Posterior vena cava (tissue), 2 donors: ENCODE data around the gene ASXL2. TPM values are rescaled to one million over a fixed set of nuclear protein-coding genes. Genes with fewer than 3 reads are reported as not detected.
"Not testable (repeated sequence)": the region's sequence is repeated elsewhere in the genome, so short reads cannot be mapped to it uniquely, and the experiment has no call there.

Experiments
- DNase-seq: peaks from one replicate; pipeline ENCODE4 v3.0.0-alpha.2; 2020; ENCODE audit warnings: low spot score
- intact Hi-C, 2 donors: fragments of 100-400 bp; cut with DNase I; formaldehyde crosslinking; loops; one replicate each; pipeline versions ENCODE4 v1.14.1 to v1.14.2; 2022 to 2023
- total RNA-seq, 2 donors: library from RNA; stranded (reverse); fragmentation: NEBNext Ultra II Directional; extraction: Animal tissue kit (Norgen Biotek cat#: 25700); gene quantifications; one replicate each; pipeline ENCODE4 v1.2.1, GENCODE V29; 2021
- donor health status: DM: yes; HTN: yes; CAD: no.
- donor health status: DM: yes; HTN: yes; CAD: no.

The ASXL2 gene
- total RNA-seq, 2 donors from 2014 or later: 24.1 to 29.2 TPM

DNA sequence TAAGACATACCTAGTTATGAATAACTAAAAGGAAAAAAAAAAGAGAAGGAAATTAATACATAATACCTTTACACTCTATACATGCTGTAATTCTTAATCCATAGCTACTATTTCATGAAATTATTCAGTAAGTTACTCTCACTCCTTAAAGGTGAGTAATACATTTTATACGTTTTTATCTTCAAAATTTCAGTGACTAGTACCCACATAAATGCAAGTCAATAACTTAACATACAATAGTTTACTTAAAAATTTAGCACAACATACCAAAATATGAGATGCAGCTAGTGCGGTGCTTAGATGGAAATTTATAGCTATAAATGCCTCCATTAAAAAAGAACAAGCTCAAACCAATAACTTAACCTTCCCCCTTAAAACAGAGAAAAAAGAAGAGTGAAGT lies 168.9 kb downstream of the ASXL2 start:
- intact Hi-C loops: no loop called here

DNA sequence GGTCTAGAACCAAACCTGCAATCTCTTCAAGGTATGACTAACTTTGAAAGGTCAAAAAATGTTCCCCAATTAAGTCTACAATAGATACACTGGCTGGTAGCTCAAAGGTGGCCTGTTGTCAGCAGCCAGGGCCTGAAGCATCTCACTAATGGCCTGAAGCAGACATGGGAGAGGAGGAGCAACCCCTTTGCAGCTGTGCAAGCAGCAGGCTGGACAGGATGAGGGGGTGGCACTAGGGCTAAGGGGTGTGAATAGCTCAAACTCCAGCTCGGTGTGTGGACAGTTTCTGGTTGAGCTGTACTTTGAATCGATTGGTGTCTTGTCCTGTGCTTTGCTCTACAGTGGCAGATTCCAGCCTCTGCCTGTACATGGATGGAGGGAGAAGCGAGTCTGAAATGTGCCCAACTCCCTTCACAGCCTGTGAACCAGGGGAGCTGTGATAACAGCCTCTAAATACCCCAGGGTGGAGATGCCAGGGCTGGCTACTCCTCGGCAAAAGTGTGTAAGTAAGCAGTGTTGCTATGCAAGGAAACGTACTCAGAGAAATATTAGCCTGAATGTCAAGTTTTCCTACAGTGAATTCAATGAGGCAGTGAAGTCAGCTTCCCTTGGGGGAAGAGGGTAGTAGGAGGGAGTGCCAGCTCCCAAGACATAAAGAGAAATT lies 170.2 kb downstream of the ASXL2 start:
- DNase-seq: no peak
- intact Hi-C loops: no loop called here

More for the DNA sequence above, 168.9 kb downstream of the ASXL2 start:
- DNase-seq: no peak

DNA sequence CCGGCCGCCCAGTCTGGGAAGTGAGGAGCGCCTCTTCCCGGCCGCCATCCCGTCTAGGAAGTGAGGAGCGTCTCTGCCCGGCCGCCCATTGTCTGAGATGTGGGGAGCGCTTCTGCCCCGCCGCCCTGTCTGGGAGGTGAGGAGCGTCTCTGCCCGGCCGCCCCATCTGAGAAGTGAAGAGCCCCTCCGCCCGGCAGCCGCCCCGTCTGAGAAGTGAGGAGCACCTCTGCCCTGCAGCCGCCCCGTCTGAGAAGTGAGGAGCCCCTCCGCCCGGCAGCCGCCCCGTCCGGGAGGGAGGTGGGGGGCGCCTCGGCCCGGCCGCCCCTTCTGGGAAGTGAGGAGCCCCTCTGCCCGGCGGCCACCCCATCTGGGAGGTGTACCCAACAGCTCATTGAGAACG lies 172.7 kb downstream of the ASXL2 start:
- intact Hi-C loops, DNase-seq: not testable (repeated sequence)

DNA sequence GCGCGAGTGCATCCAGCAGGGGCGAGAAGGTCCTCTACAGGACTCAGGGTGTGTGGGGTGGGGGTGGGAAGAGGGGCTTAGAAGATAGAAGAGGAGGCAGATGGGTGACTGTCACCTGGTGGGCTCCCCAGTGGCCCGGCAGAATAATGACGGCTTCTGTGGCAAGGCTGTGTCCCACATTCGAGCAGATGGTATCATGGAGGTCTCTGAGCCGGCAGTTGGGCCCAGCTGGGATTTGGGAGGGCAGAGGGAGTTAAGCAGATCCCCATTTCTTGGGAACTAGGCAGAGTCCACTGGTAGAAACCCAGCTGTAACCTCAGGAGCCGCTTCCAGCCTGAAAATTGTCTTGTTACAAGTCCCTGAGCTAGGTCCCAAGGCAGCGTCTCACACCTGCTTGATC lies 176.5 kb downstream of the ASXL2 start:
- DNase-seq: no peak
- intact Hi-C loops: no loop called here

DNA sequence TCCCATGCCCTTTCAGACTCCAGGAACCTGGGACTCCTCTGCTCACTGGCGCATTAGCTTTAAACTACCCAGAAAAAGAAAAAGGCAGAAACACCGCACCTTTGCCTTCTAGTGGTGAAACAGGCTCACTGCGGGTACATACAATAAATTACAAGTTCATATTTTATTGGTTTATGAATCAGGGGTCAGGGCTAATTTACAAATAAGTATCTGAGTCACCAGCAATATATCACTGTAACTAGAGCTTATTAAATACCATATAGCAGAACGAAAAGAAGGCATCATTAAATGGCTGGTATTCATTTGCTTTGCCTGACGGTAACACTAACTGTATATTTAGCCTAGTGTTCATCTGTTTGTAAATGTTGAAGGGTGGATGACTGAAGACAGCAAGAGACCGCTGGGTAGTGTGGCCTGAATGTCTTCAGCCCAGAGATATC lies 178.0 kb downstream of the ASXL2 start:
- intact Hi-C loops: no loop called here
- no peak for DNase-seq

DNA sequence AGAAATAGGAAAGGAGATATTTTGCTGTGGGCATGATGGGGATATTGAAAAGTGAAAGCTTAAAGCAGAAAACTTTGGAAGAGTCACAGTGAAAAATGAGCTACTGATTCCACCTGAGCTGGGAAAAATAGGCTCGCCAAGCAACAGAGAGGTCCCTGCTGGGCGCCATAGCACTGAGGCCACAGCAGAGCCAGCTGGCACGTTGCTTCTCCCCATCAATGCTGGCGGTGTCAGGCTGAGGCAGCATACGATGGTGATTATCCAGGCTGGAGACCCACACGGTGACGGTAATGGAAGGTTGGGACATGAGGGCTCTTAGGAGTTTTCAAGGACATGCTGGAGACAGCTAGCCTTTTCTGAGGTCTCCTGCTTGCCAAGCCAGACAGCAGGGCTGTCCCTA lies 179.1 kb downstream of the ASXL2 start:
- intact Hi-C loops: no loop called here

DNA sequence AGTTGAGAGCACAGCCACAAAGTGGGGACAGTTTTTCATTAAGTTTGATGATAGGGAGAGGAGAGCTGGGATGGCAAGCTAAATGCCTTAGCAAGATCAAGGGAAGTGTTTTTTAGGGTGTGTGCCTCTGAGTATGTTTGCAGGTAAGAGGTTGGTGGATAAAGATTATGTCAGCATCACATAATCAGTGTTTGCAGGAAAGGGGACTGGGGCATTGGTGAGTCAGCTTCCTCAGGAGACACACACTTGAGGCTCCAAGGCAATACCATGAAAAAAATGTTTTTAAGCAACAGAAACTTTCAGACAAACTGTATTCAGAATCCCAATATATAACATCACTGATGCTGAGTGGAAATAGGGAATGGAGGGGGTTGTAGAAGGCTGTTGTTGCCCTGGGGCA lies 179.5 kb downstream of the ASXL2 start:
- intact Hi-C loops: no loop called here
- no peak for DNase-seq

More for the DNA sequence above, 179.1 kb downstream of the ASXL2 start:
- no peak for DNase-seq

DNA sequence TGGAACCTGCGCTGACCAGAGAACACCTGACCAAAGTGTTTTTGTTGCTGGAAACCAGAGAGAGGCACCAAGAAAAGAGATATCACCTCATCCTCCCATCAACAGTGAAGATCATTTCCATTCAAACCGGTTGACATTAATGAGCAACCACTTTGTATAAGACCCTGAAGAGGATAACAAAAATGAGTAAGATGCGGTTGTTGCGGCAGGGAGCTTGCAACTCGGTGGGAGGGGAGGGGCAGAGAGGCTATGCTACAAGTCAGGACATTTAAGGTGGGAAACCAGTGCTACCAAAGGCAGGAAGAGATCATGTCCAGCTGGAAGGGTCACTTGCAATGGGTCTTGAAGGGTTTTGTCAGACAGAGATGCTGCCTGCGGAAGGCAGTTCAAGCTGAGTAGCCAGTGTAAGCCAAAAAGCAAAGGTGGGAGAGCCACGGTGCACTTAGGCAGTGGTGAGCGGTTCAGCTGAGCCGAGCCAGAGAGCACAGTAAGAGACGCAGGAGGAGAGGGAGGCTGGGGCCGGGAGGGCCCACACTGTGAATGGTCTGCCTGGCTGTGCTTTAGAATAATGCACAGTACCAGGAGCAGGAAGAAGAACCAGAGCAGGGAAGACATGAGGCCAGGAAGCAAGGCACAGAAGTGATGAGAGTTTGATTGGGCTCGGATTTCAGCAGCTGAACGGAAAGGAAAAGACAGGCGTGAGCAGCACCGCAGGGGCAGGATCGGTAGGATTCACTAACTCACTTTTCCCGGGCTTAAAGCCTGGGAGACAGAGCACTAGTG lies 180.5 kb downstream of the ASXL2 start:
- no peak for DNase-seq

DNA sequence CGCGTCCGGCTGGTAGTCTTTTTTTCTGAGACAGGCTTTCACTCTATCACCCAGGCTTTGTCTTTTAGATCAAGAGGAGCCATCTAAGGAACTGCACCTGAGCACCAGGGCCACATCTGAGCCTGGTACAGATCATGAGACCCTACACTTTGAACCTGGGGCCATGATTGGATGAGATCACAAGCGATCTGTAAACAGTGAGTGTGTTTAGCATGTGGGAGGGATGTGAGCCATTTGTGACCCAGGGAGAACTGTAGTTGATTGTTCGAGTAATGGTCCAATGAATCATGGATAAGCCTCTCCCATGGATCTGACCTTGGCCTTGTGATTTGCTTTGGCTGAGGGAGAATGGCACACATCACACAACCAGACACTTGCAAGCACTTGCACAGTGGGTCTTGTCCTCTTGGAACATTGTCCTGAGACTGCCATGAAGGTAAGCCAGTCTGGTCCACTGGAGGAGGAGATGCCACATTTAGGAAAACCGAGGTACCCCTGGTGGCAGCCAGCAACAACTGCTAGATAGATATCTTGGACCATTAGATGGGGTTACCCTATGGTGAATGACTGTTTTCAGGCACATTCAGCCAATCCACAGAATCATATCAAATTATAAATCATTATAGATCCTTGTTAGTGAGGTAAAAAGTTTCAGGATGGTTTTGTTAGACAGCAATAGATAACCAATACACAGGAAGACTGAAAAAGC lies 185.4 kb downstream of the ASXL2 start:
- no peak for DNase-seq
- intact Hi-C loops: no loop called here

More for the DNA sequence above, 180.5 kb downstream of the ASXL2 start:
- intact Hi-C loops: no loop called here

DNA sequence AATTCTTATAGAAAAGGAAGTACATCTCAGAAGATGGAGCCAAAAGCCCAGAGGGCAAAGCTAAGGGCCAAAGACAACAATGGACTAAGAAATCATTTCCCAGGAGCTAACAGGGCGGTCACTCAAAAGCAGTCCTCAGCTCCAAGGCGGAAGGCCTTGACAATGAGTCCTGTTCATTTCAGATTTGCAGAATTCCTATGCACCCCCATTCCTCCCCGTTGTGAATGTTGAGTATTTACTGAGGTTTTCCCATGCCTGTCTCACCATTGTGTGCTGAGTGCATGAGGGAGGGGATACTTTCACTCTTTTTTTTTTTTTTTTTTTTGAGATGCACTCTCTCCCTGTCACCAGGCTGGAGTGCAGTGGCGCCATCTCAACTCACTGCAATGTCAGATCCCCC lies 186.1 kb downstream of the ASXL2 start:
- intact Hi-C loops: no loop called here
- no peak for DNase-seq

DNA sequence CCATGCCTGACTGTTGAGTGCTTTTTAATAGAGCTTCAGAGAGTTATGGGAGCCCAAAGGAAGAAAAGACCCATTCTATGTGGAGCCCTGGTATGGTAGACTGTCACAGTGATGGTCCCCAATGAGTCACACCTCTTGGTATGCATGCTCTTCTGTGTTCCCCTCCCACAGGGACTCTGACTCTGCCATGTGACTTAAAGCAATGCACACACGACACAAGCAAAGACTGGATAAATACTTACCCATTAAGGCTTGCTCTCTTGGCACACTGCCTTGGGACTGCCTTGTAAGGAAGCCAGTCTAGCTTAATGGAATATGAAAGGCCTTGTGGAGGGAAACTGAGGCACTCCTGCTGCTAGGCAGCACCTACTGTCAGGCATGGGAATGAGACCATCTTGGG lies 188.2 kb downstream of the ASXL2 start:
- no peak for DNase-seq
- intact Hi-C loops: no loop called here

DNA sequence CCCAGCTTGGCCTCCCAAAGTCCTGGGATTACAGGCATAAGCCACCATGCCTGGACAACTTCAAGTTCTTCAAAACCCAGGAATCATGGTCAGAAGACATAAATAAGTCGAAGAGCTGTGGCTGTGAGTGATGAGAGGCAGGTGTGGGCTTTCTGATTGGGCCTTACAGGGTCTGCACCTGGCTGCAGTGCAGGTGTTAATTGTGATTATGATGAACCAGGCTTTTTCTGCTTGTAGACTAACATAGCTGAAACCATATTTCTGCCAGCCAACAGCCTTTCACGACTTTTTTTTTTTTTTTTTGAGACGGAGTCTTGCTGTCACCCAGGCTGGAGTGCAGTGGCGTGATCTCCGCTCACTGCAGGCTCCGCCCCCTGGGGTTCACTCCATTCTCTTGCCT lies 190.1 kb downstream of the ASXL2 start:
- intact Hi-C loops: loop anchor here in 1 of 2 donors (5.0 kb wide), 1 partner anchor 1109 kb away; no protein-coding TSS in a partner anchor
- no peak for DNase-seq

DNA sequence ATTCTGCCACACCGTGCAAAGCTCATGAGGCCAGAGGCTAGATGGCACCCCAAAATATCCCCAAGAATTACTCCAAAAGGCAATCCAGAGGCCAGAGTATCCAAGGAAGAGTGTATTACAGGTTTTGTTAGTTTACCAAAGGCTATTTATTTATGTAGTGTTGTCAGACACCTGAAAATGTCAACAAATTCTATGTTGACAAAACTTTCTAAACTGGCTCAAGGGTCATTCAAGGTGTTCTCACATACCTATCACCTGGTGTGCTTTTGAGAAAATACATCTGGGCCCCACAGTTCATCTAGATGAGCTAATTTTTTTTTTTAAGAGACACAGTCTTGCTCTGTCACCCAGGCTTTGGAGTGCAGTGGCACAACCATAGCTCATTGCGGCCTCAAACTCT lies 192.5 kb downstream of the ASXL2 start:
- intact Hi-C loops: loop anchor here in 1 of 2 donors (5.0 kb wide), 1 partner anchor 1112 kb away; no protein-coding TSS in a partner anchor
- no peak for DNase-seq

DNA sequence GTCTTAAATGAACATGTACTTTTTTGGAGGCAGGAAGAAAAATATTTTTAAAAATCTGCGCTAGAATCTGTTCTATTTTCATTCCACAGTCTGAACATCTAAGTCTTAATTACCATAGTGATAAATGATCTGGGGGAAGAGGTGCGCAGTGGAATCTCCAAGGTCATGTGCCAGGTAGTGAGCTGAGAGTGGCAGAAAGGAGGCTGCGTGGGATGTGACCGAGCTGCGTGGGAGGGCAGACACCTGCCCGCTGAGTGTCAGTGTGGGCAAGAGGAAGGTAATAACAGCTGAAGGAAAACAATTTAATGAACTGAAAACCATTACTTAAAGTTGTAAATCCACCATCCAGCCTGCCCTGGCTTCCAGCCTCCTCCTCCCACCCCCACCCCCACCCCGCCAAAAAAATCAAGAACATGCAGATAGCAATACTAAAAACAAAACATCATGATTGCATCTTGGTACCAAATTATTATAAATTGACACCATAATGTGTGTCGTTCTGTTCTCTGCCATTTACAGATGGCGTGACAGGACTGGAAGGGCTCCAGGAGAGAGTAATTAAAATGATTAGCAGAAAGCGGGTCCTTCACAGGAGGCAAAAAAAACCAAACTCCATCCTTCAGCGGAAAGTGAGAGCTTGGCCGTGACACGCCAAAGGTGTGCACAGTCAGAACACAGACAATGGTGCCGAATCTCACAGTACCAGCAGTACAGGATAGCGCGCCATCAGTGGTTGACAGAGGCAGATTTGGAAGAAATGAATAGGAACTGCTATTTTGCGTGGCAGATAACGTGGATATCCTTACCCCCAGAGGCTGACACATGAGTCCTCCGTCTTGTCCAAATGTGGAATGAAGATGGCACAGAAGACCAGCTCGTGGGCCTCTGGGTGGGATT lies 193.5 kb downstream of the ASXL2 start:
- intact Hi-C loops: loop anchor here in 1 of 2 donors (5.0 kb wide), 1 partner anchor 1112 kb away; no protein-coding TSS in a partner anchor
- DNase-seq: no peak

Other genes starting within 250 kb of the ASXL2 start
- 10 to 100 TPM; 11.1 to 11.6 TPM for gene DTNB, start 204.9 kb downstream of the ASXL2 start, total RNA-seq
- 10 to 100 TPM in 1 of 2 donors, 1 to 10 TPM in 1; 3.9 to 10.9 TPM for gene KIF3C, start 104.0 kb upstream of the ASXL2 start, total RNA-seq
- 10 to 100 TPM; 86.1 to 94.6 TPM for gene RAB10, start 155.6 kb upstream of the ASXL2 start, total RNA-seq